RWPE2 (cell line): ENCODE results near the gene TMEM267.

Experiments
- ATAC-seq: fragments of 200-7000 bp; cut with Tn5 transposase; 3 replicates; pipeline ENCODE4 v1.9.1; 2021; ENCODE audit warnings: low read depth
- DNase-seq: peaks from one replicate; pipeline ENCODE4 v3.0.0-alpha.2; 2020; ENCODE audit warnings: low spot score
- H3K27ac ChIP-seq: fragments of 450-650 bp; 2 replicates; pipeline ENCODE4 v1.5.1; 2017; ENCODE audit warnings: mild to moderate bottlenecking; ENCODE audit not compliant: poor library complexity, severe bottlenecking
- H3K27me3 ChIP-seq: fragments of 250-450 bp; sonication (Bioruptor Pico); 2 replicates; pipeline ENCODE4 v1.5.1; 2021; ENCODE audit warnings: mild to moderate bottlenecking, moderate library complexity; ENCODE audit not compliant: insufficient read depth, poor library complexity, severe bottlenecking
- H3K36me3 ChIP-seq: fragments of 250-450 bp; sonication (Bioruptor Pico); 2 replicates; pipeline ENCODE4 v1.5.1; 2020; ENCODE audit warnings: low read depth, mild to moderate bottlenecking, moderate library complexity
- H3K4me1 ChIP-seq: fragments of 250-450 bp; sonication (Bioruptor Pico); 2 replicates; pipeline ENCODE4 v1.5.1; 2021; ENCODE audit warnings: mild to moderate bottlenecking, moderate library complexity; ENCODE audit not compliant: insufficient read depth, poor library complexity, severe bottlenecking
- H3K4me3 ChIP-seq: fragments of 250-450 bp; sonication (Bioruptor Pico); 2 replicates; pipeline ENCODE4 v1.5.1; 2021; ENCODE audit warnings: mild to moderate bottlenecking, moderate library complexity; ENCODE audit not compliant: severe bottlenecking
- H3K9me3 ChIP-seq: fragments of 250-450 bp; sonication (Bioruptor Pico); 2 replicates; pipeline ENCODE4 v1.5.1; 2021; ENCODE audit warnings: mild to moderate bottlenecking, moderate library complexity; ENCODE audit not compliant: severe bottlenecking
- TF ChIP-seq, protein P1 (sequence below): fragments of 450-650 bp; IDR thresholded peaks from one replicate; pipeline ENCODE4 v1.5.1; 2017; ENCODE audit warnings: mild to moderate bottlenecking, moderate library complexity; ENCODE audit not compliant: poor library complexity, severe bottlenecking

The TMEM267 gene

DNA sequence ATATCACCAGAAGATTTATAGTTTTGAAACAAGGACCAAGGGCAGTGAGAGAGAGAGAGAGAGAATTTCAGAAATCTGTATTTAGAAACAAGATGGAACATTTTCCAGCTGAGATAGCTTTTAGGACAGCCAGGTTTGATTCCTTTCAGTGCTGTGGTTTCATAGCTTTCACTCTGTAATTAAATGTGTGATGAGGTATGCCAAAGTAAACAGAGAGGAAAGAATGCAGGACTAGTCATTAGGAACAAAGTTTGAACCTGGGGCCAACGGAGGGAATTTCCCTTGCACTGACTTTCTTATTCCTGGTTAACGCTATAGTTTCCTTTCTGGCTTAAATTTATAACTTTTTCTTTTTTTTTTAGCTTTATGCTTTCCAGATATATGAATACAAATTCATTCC is 61.5 kb downstream of the TMEM267 start:
- H3K9me3 ChIP-seq, result no peaks in the 10 kb centered on the region
- ATAC-seq (peak; percentile 87), DNase-seq (no peak)
- H3K36me3 ChIP-seq, result no peaks in the 10 kb centered on the region
- H3K4me3 ChIP-seq, result no peak overlapping the region
- H3K4me1 ChIP-seq, result peaks cover 14% of the 10 kb centered on the region
- no peaks in the 10 kb centered on the region for H3K27me3 ChIP-seq
- TF ChIP-seq, protein P1, sequence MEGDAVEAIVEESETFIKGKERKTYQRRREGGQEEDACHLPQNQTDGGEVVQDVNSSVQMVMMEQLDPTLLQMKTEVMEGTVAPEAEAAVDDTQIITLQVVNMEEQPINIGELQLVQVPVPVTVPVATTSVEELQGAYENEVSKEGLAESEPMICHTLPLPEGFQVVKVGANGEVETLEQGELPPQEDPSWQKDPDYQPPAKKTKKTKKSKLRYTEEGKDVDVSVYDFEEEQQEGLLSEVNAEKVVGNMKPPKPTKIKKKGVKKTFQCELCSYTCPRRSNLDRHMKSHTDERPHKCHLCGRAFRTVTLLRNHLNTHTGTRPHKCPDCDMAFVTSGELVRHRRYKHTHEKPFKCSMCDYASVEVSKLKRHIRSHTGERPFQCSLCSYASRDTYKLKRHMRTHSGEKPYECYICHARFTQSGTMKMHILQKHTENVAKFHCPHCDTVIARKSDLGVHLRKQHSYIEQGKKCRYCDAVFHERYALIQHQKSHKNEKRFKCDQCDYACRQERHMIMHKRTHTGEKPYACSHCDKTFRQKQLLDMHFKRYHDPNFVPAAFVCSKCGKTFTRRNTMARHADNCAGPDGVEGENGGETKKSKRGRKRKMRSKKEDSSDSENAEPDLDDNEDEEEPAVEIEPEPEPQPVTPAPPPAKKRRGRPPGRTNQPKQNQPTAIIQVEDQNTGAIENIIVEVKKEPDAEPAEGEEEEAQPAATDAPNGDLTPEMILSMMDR, result no peak
- H3K27ac ChIP-seq, result peak overlapping the region; percentile 24

DNA sequence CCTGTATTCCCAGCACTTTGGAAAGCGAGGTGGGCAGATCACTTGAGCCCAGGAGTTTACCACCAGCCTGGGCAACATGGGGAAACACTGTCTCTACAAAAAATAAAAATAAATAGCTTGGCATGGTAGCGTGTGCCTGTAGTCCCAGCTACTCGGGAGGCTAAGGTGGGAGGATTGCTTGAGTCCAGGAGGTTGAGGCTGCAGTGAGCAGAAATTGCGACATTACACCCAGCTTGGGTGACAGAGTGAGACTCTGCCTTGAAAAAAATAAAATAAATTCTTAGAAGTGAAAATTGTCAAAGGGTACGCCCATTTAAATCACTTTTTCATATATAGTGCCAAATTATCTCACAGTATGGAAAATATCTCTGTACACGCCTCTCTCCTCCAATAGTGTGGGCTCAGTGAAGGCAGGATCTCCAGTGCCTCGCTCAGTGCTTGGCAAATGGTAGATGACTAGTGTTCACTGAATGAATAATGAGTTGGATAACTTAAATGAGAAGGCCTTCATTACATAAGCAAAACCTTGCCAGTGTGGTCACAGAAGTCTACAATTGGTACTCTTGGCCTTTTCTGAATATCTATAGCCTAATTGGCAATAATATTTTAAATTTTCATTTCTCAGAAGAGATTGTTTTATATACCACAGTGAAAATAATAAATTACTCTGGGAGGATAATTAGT is 62.1 kb downstream of the TMEM267 start:
- Histone ChIP-seq H3K4me1 (peaks cover 14% of the 10 kb centered on the region), H3K9me3 (no peaks in the 10 kb centered on the region), H3K4me3 (no peak overlapping the region), H3K36me3 (no peaks in the 10 kb centered on the region), H3K27ac (peak overlapping the region; percentile 24), H3K27me3 (no peaks in the 10 kb centered on the region)
- DNase-seq, result no peak
- ATAC-seq, result no peak
- TF ChIP-seq, protein P1, result no peak

DNA sequence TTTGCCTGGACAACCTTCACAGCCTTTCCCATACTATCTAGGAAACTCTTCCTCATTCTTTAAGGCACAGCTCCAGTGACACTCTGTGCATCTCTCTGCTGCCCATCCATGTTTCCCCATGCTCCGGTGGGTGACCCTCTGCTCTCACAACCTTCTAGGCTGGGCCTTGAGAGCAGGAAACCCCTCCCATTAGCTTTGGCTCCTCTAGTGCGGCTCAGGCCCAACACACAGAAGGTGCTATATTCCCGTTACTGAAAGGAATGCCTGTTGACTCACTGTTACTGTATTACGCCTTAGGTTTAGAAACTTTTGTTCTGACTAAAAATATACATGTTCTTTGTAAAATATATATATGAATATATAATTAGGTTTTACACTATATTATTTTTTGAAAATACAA is 63.4 kb downstream of the TMEM267 start:
- Histone ChIP-seq H3K36me3 (no peaks in the 10 kb centered on the region), H3K27ac (no peak overlapping the region), H3K4me3 (no peak overlapping the region), H3K9me3 (no peaks in the 10 kb centered on the region), H3K27me3 (no peaks in the 10 kb centered on the region), H3K4me1 (peaks cover 12% of the 10 kb centered on the region)
- DNase-seq (no peak), ATAC-seq (no peak)
- TF ChIP-seq, protein P1, result no peak

DNA sequence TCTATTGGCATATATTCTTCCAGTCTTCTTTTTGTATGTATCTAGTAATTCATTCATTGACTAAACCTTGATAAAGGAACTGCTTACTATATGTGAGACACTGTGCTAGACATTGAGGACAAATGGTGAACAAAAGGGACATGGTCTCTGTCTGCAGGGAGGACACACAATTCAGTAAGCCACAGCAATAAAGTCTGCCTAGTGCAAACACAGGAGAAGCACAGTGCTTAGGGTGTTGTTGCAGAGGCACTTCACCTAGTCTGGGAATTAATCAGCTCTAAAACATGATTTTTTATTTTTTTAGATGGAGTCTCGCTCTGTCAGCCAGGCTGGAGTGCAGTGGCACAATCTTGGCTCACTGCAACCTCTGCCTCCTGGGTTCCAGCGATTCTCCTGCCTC is 65.1 kb downstream of the TMEM267 start:
- DNase-seq (no peak), ATAC-seq (no peak)
- Histone ChIP-seq H3K9me3 (no peaks in the 10 kb centered on the region), H3K4me1 (peaks cover 12% of the 10 kb centered on the region), H3K36me3 (no peaks in the 10 kb centered on the region), H3K27ac (no peak overlapping the region), H3K27me3 (no peaks in the 10 kb centered on the region), H3K4me3 (no peak overlapping the region)
- TF ChIP-seq, protein P1, result no peak

DNA sequence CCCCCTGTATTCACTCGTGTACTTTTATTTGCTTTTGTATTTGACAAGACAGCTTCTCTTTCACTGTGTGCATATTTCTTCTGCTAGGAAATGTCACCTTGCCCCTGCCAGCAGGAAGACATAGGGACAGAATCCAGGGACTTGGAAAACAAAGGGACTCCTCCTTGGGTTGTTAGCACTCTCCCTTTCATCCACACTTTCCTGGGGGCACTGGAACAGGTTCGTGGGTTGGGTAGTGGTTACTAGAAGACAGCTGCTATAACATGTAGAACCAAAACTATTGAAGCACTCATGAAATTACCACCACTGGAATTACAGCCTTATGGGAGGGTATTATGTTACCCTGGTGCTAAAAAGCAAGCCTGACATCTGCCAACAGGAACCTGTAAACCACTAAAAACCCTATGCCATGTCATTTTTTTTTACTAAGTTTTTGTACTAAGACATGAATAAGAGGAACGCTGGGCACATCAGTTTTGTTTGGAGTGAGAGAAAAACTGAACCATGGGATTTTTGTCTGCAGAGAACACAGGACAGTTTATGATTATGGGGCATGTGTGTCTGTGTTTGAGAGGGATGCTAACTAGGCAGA is 66.8 kb downstream of the TMEM267 start:
- no peaks in the 10 kb centered on the region for H3K36me3 ChIP-seq
- no peaks in the 10 kb centered on the region for H3K9me3 ChIP-seq
- DNase-seq, result no peak
- H3K4me3 ChIP-seq, result no peak overlapping the region
- H3K27me3 ChIP-seq, result no peaks in the 10 kb centered on the region
- no peak for ATAC-seq
- no peak overlapping the region for H3K27ac ChIP-seq
- peaks cover 4% of the 10 kb centered on the region for H3K4me1 ChIP-seq
- TF ChIP-seq, protein P1, result no peak
